Measurements from ENCODE around the gene TOMT. TPM values are rescaled to one million over a fixed set of nuclear protein-coding genes. Genes with fewer than 3 reads are reported as not detected.

The TOMT gene
- total and polyA plus RNA-seq, 2 of the 13 experiments (the other 11 are each of a cell fraction or from before 2014, with no cell fraction given), result not detected

- BruUV-seq (replicated peaks), result no TSS peak
- POLR2A ChIA-PET, result no interaction called here
- Histone ChIP-seq H3K4me2 (ENCODE audit: low read depth, low read length) (no peak overlapping the region), H3K27ac (ENCODE audit: extremely low read length, insufficient read depth, low read length) (no peak overlapping the region), H3K9ac (ENCODE audit: insufficient read depth, low read depth, low read length) (no peak overlapping the region), H2AFZ (ENCODE audit: low read length) (no peak overlapping the region), H3K9me3 (ENCODE audit: low read length) (peaks cover 15% of the 10 kb centered on the region), H3K36me3 (replicated peaks in 1 of 2; ENCODE audit: control insufficient read depth in 1 of 2, insufficient read depth in 2 of 2, low read length in 2 of 2) (no peaks in the 10 kb centered on the region), H4K20me1 (ENCODE audit: insufficient read depth, low read length) (no peaks in the 10 kb centered on the region), H3K27me3 (ENCODE audit: control insufficient read depth in 1 of 2, insufficient read depth in 2 of 2, low read length in 2 of 2) (peaks cover 0 to 3% of the 10 kb centered on the region in 2 experiments; a peak in 3 of 5 replicates), H3K4me3 (replicated peaks in 1 of 3; ENCODE audit: insufficient read depth in 1 of 3, low read depth in 2 of 3, low read length in 3 of 3) (no peak overlapping the region), H3K4me1 (ENCODE audit: insufficient read depth, low read length) (no peaks in the 10 kb centered on the region), H3K79me2 (ENCODE audit: insufficient read depth, low read length) (no peaks in the 10 kb centered on the region)
- no peak for FAIRE-seq
- ATAC-seq, result no peak
- WGBS (ENCODE audit: low lambda C conversion rate), result 25% methylated on average over 2 of the region's 2 CpGs
- TF ChIP-seq SOX6 (IDR thresholded peaks at IDR 0.05), result no peak
- no peak for TF ChIP-seq SOX6 (CRISPR knock-in tag; IDR thresholded peaks at IDR 0.05)
- no peak for TF ChIP-seq CREB1 (IDR thresholded peaks at IDR 0.05)
- TF ChIP-seq CREB1 (CRISPR knock-in tag; IDR thresholded peaks at IDR 0.05), result no peak
- no peak for TF ChIP-seq SRSF1 (optimal IDR thresholded peaks at IDR 0.05; ENCODE audit: low read depth, low read length)
- no peak for TF ChIP-seq PLRG1 (conservative IDR thresholded peaks at IDR 0.05)
- no peak for TF ChIP-seq GATA4 (IDR thresholded peaks at IDR 0.05; ENCODE audit: borderline replicate concordance, low read depth)
- no peak for TF ChIP-seq MXD4 (CRISPR knock-in tag; IDR thresholded peaks at IDR 0.05)
- TF ChIP-seq RORA (CRISPR knock-in tag; IDR thresholded peaks at IDR 0.05), result no peak
- no peak for TF ChIP-seq ZNF766 (CRISPR knock-in tag; IDR thresholded peaks at IDR 0.05; ENCODE audit: borderline replicate concordance)
- no peak for TF ChIP-seq ELK4 (CRISPR knock-in tag; IDR thresholded peaks at IDR 0.05; ENCODE audit: borderline replicate concordance)
- TF ChIP-seq, protein P1, sequence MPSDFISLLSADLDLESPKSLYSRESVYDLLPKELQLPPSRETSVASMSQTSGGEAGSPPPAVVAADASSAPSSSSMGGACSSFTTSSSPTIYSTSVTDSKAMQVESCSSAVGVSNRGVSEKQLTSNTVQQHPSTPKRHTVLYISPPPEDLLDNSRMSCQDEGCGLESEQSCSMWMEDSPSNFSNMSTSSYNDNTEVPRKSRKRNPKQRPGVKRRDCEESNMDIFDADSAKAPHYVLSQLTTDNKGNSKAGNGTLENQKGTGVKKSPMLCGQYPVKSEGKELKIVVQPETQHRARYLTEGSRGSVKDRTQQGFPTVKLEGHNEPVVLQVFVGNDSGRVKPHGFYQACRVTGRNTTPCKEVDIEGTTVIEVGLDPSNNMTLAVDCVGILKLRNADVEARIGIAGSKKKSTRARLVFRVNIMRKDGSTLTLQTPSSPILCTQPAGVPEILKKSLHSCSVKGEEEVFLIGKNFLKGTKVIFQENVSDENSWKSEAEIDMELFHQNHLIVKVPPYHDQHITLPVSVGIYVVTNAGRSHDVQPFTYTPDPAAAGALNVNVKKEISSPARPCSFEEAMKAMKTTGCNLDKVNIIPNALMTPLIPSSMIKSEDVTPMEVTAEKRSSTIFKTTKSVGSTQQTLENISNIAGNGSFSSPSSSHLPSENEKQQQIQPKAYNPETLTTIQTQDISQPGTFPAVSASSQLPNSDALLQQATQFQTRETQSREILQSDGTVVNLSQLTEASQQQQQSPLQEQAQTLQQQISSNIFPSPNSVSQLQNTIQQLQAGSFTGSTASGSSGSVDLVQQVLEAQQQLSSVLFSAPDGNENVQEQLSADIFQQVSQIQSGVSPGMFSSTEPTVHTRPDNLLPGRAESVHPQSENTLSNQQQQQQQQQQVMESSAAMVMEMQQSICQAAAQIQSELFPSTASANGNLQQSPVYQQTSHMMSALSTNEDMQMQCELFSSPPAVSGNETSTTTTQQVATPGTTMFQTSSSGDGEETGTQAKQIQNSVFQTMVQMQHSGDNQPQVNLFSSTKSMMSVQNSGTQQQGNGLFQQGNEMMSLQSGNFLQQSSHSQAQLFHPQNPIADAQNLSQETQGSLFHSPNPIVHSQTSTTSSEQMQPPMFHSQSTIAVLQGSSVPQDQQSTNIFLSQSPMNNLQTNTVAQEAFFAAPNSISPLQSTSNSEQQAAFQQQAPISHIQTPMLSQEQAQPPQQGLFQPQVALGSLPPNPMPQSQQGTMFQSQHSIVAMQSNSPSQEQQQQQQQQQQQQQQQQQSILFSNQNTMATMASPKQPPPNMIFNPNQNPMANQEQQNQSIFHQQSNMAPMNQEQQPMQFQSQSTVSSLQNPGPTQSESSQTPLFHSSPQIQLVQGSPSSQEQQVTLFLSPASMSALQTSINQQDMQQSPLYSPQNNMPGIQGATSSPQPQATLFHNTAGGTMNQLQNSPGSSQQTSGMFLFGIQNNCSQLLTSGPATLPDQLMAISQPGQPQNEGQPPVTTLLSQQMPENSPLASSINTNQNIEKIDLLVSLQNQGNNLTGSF (CRISPR knock-in tag; IDR thresholded peaks at IDR 0.05), result no peak
- no peak for TF ChIP-seq ZNF230 (CRISPR knock-in tag; IDR thresholded peaks at IDR 0.05)
- no peak for TF ChIP-seq PCBP1 (IDR thresholded peaks at IDR 0.05; ENCODE audit: borderline replicate concordance, low read depth, low read length)
- TF ChIP-seq ZNF260 (CRISPR knock-in tag; IDR thresholded peaks at IDR 0.05; ENCODE audit: borderline replicate concordance, low read depth), result no peak
- TF ChIP-seq SP140L (CRISPR knock-in tag; IDR thresholded peaks at IDR 0.05; ENCODE audit: borderline replicate concordance), result no peak
- TF ChIP-seq ZNF235 (CRISPR knock-in tag; IDR thresholded peaks at IDR 0.05; ENCODE audit: borderline replicate concordance), result no peak
- CTCF ChIA-PET (ENCODE audit: low intra/inter-chr PET ratio, low total read pairs), result no interaction called here
- intact Hi-C loops (cut with micrococcal nuclease; ENCODE audit: unreplicated experiment) (no loop called here), in situ Hi-C loops (cut with HindIII; ENCODE audit: extremely low pct_ligation_motif_present, low pct_unique_long_range_greater_than_20kb) (no loop called here)
- DNase-seq (ENCODE audit: low spot score), result no peak
These were observed 22.2 kb downstream of the TOMT start for GRCh38 chr11:72127923-72128322.

All from HepG2 (cell line).